Activated CD8-positive, alpha-beta memory T cell treated with anti-CD3 and anti-CD28 coated beads, Interleukin-2, amount 50 U/mL, for 4 hours (primary cell): ENCODE results near the gene UBXN6.

Experiments used
- DNase-seq: peaks from one replicate; pipeline ENCODE4 v3.0.0-alpha.2; 2020

Gene UBXN6

DNA sequence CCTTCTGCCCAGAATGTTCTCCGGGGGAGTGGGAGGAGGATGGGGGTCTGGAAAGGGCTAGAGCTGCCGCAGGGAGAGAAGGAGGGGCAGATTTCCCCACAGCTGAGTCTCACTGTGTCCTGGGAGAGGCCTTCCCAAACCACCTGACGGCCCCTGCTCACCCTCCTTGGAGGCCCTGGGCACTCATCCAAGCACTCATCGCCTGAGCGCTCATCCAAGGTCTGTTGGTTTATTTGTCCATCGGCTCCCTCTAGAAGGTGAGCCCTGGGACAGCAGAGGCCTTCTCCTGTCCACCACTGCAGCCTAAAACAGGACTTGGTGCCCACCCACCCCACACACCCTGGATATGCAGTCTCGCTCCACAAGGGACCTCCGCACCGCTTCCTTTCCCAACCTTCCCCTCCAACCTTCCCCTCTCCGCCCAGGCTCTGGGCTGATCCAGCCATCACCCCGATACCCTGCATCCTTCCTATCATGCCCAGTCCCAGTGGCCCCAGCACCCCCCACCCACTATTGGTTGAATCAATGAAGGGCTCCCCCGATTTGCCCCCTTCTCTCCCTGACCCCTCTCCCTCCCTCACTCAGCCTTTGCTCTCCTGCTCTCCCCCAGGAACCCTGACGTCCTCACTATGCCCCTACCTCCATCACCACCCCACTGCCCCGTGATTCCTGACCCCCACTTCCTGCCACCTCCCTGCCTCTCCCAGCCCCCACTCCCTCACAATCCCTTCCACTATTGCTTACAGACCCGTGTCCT, 1.7 kb downstream of the UBXN6 start:
- no peak for DNase-seq

GRCh38 chr19:4454747-4455718, 2.6 kb downstream of the UBXN6 start:
- DNase-seq, result no peak

DNA sequence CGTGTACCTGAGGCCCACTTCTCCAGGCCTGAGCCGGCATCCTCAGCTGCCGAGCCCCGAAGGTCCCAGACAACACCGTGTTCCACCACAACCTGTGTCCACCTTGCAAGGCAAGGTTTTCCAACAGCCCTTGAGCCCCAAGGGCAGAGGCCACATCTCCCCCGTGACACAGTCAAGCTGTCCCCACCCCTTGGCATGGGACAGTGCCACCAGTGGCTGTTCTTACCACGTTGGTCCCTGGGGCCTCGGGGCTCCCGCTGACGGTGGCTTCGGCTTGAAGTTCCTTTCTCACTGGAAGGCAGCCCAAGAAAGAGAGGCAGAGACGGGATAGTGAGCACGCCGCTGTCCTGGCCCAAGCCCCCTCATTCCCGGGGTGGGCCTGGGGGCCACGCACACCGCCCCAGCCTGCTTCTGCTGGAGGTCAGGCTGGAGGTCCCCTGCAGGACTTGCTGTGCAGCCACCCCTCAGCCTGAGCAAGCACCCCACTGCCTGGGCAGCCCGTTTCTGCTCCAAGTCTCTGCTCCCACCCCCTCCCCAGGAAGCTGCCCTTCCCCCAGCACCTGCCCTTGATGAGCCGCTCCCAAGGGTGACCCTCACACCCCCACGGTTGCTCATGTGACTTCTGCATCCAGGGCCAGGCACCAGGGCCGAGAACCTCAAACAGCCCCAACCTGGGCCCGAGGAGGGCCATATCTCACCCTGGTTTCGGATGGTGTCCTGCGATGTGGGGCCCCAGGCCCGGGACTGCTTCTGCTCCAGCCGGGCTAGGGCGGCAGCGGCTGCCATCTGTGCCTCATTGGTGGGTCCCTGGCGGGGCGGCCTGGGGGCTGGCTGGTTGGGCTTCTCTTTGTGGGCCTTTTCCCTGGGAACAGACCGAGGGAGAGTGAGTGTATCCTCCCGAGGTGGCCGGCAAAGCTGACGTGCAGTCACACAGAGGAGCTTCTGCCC, 4.1 kb downstream of the UBXN6 start:
- DNase-seq, result no peak

DNA sequence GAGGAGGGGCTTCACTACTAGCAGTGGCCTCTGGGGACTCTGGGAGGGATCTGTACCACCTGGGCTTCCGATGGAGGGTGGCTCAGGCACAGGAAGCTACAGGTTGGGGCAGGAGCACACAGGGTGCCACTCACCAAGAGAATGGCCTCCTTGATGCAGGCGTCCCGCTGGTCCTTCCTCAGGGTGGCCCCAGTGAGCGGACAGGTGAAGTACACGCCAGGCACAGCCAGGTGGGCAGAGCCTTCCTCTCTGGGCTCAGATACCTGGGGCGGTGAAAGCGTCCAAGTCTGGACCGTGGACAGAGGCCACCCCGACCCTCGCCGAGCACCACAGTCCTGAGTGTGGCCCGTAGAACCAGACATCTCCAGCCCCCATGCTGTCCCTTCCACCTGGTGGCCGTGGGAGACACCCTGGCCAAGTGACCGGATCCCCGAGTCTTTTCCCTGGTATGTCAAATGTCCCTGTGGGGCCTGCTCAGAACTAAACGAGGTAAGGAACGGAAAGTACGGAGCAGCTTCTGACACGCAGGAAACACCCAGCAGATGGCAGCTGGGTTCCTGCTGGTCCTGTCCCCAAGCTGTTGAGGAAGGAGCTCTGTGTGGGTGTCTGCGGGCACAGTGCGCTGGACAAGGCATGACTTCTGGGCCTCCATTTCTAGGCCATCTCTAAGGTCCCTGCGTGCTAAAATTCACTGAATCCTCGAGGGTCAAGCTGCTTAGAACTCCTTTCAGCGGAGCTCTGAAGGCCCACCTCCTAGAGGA, 5.2 kb downstream of the UBXN6 start:
- DNase-seq, result no peak

DNA sequence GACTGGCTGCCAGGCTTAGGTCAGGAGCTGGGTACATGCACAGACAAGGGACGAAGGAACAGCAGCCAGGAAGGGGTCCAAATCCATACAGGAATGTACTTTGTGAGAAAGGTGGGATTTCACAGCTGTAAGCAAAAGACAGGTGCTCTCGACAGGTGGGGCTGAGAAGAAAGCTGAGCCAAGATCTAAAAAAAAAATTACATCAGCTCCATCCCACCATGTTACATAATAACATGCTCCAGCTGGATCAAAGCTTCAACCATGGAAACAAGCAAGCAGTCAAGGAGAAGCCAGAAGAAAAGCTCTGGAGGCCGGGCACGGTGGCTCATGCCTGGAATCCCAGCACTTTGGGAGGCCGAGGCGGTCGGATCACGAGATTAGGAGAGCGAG, 8.0 kb downstream of the UBXN6 start:
- no peak for DNase-seq

GRCh38 chr19:4449022-4449638, 8.5 kb downstream of the UBXN6 start:
- no peak for DNase-seq

- DNase-seq, result no peak
Measured at GRCh38 chr19:4448147-4448985, 9.2 kb downstream of the UBXN6 start.

- no peak for DNase-seq
Measured at GRCh38 chr19:4447327-4448146, 10.1 kb downstream of the UBXN6 start.

DNA sequence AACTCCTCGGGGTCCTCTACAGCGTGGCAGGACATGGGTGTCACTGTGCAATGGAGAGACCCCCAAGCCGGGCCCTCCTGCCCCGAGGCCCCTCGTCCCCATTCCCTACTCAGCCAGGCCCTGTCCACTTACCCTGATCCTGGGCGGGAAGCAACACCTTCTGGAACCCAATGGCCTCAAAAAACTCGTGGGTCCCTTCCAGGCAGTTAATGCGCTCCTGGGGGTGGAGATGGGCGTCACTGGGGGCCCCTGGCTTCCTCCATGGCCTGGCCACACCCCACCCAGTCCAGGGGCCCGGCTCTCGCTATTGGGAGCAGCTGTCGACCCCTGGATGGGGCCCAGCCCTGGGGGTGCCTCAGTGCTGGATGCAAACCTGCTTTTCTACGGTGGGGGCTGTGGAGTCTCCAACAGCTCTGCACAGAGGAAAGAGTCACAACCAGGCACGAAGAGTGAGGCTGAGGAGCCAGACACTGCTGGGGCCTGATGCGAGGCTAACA, 10.8 kb downstream of the UBXN6 start:
- no peak for DNase-seq

- DNase-seq, result no peak
Measured at GRCh38 chr19:4445963-4446703, 11.5 kb downstream of the UBXN6 start.

- DNase-seq, result no peak
Measured at GRCh38 chr19:4444765-4445741, 12.5 kb downstream of the UBXN6 start.

GRCh38 chr19:4443966-4444764, 13.4 kb downstream of the UBXN6 start:
- no peak for DNase-seq

GRCh38 chr19:4443188-4443587, 14.4 kb downstream of the UBXN6 start:
- DNase-seq, result no peak

DNA sequence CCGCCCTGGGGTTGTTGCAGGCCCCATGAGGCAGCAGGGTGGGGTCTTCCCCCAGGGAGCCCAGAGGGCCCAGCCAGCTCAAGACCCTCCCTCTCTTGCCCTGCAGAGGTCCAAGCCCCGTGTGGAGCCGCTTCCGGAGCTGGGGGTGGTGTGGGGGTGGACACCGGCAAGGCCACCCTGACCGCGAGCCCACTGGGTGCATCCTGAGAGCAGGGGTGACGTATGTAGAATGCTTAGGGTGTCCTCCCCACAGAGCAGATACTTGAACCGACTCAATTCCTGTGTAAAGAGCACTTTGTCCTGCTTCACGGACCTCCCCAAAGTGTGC, 14.8 kb downstream of the UBXN6 start:
- DNase-seq, result no peak

- no peak for DNase-seq
Measured at GRCh38 chr19:4441994-4442818, 15.4 kb downstream of the UBXN6 start.

DNA sequence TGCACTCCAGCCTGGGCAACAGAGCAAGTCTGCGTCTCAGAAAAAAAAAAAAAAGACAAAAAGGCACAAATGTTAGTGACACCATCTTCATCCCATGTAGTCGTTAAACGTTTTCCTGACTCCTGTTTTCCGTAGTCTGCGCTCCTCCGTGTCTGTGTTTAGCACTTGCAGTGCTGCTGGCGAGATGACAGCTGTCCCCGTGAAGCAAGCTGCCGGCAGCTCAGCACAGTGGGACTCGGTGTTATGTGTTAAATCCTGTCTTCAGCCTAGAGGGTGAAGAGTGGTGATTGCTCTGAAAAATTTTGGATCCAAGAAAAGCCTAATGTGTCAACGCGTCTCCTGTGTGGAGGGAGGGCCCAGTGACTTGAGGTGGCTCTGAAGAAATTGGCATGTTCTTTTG, 18.4 kb downstream of the UBXN6 start:
- no peak for DNase-seq
